Neural cell (in vitro differentiated cells): ENCODE data around the gene IRS2. TPM values are rescaled to one million over a fixed set of nuclear protein-coding genes. Genes with fewer than 3 reads are reported as not detected.

Experiments
- H2AFZ ChIP-seq: fragments of 200-600, 300-800 bp; sonication (generic), shearing (Covaris generic); 2 replicates; pipeline ENCODE4 v1.6.0; 2014; ENCODE audit warnings: low read depth, mild to moderate bottlenecking, antibody characterized with exemption, low read length, moderate library complexity
- H3F3A ChIP-seq: fragments of 200-600 bp; shearing (Covaris generic); 2 replicates; pipeline ENCODE4 v1.6.1; 2016; ENCODE audit warnings: mild to moderate bottlenecking, moderate library complexity, mixed read lengths, antibody characterized with exemption, low read length; ENCODE audit not compliant: insufficient read depth, poor library complexity, severe bottlenecking
- H3K27ac ChIP-seq: fragments of 200-600, 300-800 bp; sonication (generic), shearing (Covaris generic); 2 replicates; pipeline ENCODE4 v1.5.1; 2014; ENCODE audit warnings: mild to moderate bottlenecking, low read length, moderate library complexity
- H3K27me3 ChIP-seq: fragments of 300-800, 200-600 bp; sonication (generic), shearing (Covaris generic); 2 replicates; pipeline ENCODE4 v1.6.0; 2014; ENCODE audit warnings: mild to moderate bottlenecking, low read depth, low read length, moderate library complexity; ENCODE audit not compliant: insufficient read depth
- H3K36me3 ChIP-seq: fragments of 300-800, 200-600 bp; sonication (generic), shearing (Covaris generic); 2 replicates; pipeline ENCODE4 v1.5.1; 2014; ENCODE audit warnings: mild to moderate bottlenecking, antibody characterized with exemption, low read length, moderate library complexity; ENCODE audit not compliant: insufficient read depth
- H3K4me2 ChIP-seq: fragments of 300-800, 200-600 bp; sonication (generic), shearing (Covaris generic); 2 replicates; pipeline ENCODE4 v1.6.0; 2014; ENCODE audit warnings: mild to moderate bottlenecking, low read length
- H3K4me3 ChIP-seq: fragments of 300-800, 200-600 bp; sonication (generic), shearing (Covaris generic); 2 replicates; pipeline ENCODE4 v1.5.1; 2014; ENCODE audit warnings: mild to moderate bottlenecking, low read length, moderate library complexity
- H3K79me2 ChIP-seq: fragments of 200-600 bp; shearing (Covaris generic); replicated peaks from 2 replicates; pipeline ENCODE4 v1.6.0; 2014; ENCODE audit warnings: mild to moderate bottlenecking, low read length, moderate library complexity; ENCODE audit not compliant: insufficient read depth
- H3K9ac ChIP-seq: fragments of 300-800, 200-600 bp; sonication (generic), shearing (Covaris generic); 2 replicates; pipeline ENCODE4 v1.6.1; 2016; ENCODE audit warnings: mild to moderate bottlenecking, low read length, mixed read lengths
- H3K9me2 ChIP-seq: fragments of 200-600 bp; shearing (Covaris generic); 2 replicates; pipeline ENCODE4 v1.6.1; 2016; ENCODE audit warnings: mild to moderate bottlenecking, low read length, mixed read lengths; ENCODE audit not compliant: insufficient read depth
- H3K9me3 ChIP-seq: fragments of 200-600, 300-800 bp; sonication (generic), shearing (Covaris generic); 2 replicates; pipeline ENCODE4 v1.6.1; 2016; ENCODE audit warnings: mild to moderate bottlenecking, mixed run types, low read length, moderate library complexity, mixed read lengths
- H4K20me1 ChIP-seq: fragments of 200-600 bp; shearing (Covaris generic); 2 replicates; pipeline ENCODE4 v1.6.1; 2016; ENCODE audit warnings: mild to moderate bottlenecking, mixed run types; ENCODE audit not compliant: insufficient read depth
- EP300 ChIP-seq: fragments of 450-650 bp; conservative IDR thresholded peaks from 2 replicates; pipeline ENCODE4 v1.6.1; 2014; ENCODE audit warnings: antibody characterized with exemption, mild to moderate bottlenecking, moderate library complexity; ENCODE audit not compliant: poor library complexity, severe bottlenecking
- EZH2 ChIP-seq: fragments of 200-600, 300-800 bp; shearing (Covaris generic), sonication (generic); IDR thresholded peaks from 2 replicates; pipeline ENCODE4 v1.6.1; 2014; ENCODE audit warnings: antibody characterized with exemption, low read length, borderline replicate concordance, mild to moderate bottlenecking; ENCODE audit not compliant: insufficient read depth, poor library complexity, severe bottlenecking
- MXI1 ChIP-seq: fragments of 450-650 bp; conservative IDR thresholded peaks from 2 replicates; pipeline ENCODE4 v1.6.1; 2014; ENCODE audit warnings: antibody characterized with exemption, mild to moderate bottlenecking; ENCODE audit not compliant: poor library complexity, severe bottlenecking
- POLR2AphosphoS5 ChIP-seq: IDR thresholded peaks from 2 replicates; pipeline ENCODE4 v1.6.1; 2012
- RAD21 ChIP-seq: fragments of 450-650 bp; conservative IDR thresholded peaks from 2 replicates; pipeline ENCODE4 v1.6.1; 2014; ENCODE audit warnings: antibody characterized with exemption, mild to moderate bottlenecking, moderate library complexity
- SMC3 ChIP-seq: fragments of 450-650 bp; conservative IDR thresholded peaks from 2 replicates; pipeline ENCODE4 v1.6.1; 2014; ENCODE audit warnings: antibody characterized with exemption, mild to moderate bottlenecking, moderate library complexity; ENCODE audit not compliant: poor library complexity
- TAF1 ChIP-seq: IDR thresholded peaks from 2 replicates; pipeline ENCODE4 v1.6.1; 2012; ENCODE audit warnings: low read depth
- polyA plus RNA-seq: library from polyadenylated mRNA; depleted of rRNA; stranded (reverse); fragments of >200 nt; gene quantifications from 2 replicates; pipeline ENCODE4 v1.2.3, GENCODE V29; 2014
- TF ChIP-seq, protein P1 (sequence below): IDR thresholded peaks from 2 replicates; pipeline ENCODE4 v1.6.1; 2012; ENCODE audit warnings: borderline replicate concordance
- TF ChIP-seq, protein P2 (sequence below): fragments of 450-650 bp; IDR thresholded peaks from 2 replicates; pipeline ENCODE4 v1.5.1; 2014; ENCODE audit warnings: antibody characterized with exemption, mild to moderate bottlenecking, moderate library complexity; ENCODE audit not compliant: poor library complexity, severe bottlenecking

Gene IRS2
- polyA plus RNA-seq, 1 donor from 2014 or later: 7.1 TPM

DNA sequence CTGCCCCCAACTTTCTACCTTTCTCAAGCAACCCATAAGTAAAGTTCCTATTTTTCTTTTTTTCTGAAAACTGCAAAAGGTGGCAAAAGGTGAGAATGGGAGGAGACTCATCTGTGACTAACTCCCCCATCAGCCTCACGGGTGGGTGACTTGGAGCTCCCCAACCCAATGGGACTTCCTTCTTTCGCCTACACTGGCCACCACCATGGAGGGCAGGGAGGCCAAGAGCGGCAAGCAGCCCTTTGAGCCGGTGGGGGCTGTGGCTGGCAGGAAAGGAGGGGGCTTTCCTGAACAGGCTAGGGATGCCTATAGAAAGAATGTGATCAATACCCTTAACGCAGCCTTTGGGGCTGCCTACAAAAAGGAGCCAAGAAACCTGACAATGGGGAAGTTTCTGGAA, 16.5 kb downstream of the IRS2 start:
- Histone ChIP-seq H3K4me3 (no peak overlapping the region), H4K20me1 (no peaks in the 10 kb centered on the region), H3K79me2 (peaks cover 15% of the 10 kb centered on the region), H3K36me3 (no peaks in the 10 kb centered on the region), H3K9ac (no peak overlapping the region), H3K9me3 (no peaks in the 10 kb centered on the region), H3K4me2 (no peak overlapping the region), H3K27ac (no peak overlapping the region), H3F3A (no peaks in the 10 kb centered on the region), H3K9me2 (no peaks in the 10 kb centered on the region), H2AFZ (no peak overlapping the region), H3K27me3 (no peaks in the 10 kb centered on the region)
- TF ChIP-seq RAD21 (no peak), POLR2AphosphoS5 (no peak), EP300 (no peak), MXI1 (no peak), TAF1 (no peak)
- TF ChIP-seq, protein P1, sequence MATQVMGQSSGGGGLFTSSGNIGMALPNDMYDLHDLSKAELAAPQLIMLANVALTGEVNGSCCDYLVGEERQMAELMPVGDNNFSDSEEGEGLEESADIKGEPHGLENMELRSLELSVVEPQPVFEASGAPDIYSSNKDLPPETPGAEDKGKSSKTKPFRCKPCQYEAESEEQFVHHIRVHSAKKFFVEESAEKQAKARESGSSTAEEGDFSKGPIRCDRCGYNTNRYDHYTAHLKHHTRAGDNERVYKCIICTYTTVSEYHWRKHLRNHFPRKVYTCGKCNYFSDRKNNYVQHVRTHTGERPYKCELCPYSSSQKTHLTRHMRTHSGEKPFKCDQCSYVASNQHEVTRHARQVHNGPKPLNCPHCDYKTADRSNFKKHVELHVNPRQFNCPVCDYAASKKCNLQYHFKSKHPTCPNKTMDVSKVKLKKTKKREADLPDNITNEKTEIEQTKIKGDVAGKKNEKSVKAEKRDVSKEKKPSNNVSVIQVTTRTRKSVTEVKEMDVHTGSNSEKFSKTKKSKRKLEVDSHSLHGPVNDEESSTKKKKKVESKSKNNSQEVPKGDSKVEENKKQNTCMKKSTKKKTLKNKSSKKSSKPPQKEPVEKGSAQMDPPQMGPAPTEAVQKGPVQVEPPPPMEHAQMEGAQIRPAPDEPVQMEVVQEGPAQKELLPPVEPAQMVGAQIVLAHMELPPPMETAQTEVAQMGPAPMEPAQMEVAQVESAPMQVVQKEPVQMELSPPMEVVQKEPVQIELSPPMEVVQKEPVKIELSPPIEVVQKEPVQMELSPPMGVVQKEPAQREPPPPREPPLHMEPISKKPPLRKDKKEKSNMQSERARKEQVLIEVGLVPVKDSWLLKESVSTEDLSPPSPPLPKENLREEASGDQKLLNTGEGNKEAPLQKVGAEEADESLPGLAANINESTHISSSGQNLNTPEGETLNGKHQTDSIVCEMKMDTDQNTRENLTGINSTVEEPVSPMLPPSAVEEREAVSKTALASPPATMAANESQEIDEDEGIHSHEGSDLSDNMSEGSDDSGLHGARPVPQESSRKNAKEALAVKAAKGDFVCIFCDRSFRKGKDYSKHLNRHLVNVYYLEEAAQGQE: no peak

DNA sequence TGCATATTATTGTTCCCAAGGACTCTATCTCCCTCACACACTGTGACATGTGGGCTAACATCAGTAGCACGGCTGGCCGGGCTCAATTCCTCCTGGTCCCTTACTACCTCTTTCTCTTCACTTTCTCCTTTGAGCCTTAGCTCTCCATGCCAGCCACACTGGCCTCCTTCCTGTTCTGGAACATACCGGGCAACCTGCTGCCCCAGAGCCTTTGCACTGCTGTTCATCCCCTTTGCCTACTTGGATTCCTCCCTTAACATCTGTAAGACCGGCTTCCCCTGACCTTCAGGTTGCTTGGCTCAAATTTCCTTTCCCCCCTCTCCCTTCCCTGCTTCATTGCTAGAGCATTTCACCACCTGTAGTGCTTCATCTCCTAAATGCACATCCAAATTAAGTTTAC, 17.1 kb downstream of the IRS2 start:
- H3K9ac ChIP-seq: no peak overlapping the region
- TF ChIP-seq TAF1: no peak
- TF ChIP-seq EP300: no peak
- no peak for TF ChIP-seq MXI1
- TF ChIP-seq SMC3: no peak
- TF ChIP-seq POLR2AphosphoS5: no peak
- no peak for TF ChIP-seq RAD21
- TF ChIP-seq, protein P1: no peak
- TF ChIP-seq EZH2: no peak
- TF ChIP-seq, protein P2, sequence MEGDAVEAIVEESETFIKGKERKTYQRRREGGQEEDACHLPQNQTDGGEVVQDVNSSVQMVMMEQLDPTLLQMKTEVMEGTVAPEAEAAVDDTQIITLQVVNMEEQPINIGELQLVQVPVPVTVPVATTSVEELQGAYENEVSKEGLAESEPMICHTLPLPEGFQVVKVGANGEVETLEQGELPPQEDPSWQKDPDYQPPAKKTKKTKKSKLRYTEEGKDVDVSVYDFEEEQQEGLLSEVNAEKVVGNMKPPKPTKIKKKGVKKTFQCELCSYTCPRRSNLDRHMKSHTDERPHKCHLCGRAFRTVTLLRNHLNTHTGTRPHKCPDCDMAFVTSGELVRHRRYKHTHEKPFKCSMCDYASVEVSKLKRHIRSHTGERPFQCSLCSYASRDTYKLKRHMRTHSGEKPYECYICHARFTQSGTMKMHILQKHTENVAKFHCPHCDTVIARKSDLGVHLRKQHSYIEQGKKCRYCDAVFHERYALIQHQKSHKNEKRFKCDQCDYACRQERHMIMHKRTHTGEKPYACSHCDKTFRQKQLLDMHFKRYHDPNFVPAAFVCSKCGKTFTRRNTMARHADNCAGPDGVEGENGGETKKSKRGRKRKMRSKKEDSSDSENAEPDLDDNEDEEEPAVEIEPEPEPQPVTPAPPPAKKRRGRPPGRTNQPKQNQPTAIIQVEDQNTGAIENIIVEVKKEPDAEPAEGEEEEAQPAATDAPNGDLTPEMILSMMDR: no peak
- H3K27ac ChIP-seq: no peak overlapping the region
- no peaks in the 10 kb centered on the region for H3K27me3 ChIP-seq
- no peaks in the 10 kb centered on the region for H3F3A ChIP-seq
- no peak overlapping the region for H3K4me3 ChIP-seq
- peaks cover 17% of the 10 kb centered on the region for H3K79me2 ChIP-seq
- no peaks in the 10 kb centered on the region for H3K36me3 ChIP-seq
- H4K20me1 ChIP-seq: no peaks in the 10 kb centered on the region
- H3K9me2 ChIP-seq: no peaks in the 10 kb centered on the region
- no peak overlapping the region for H2AFZ ChIP-seq
- H3K9me3 ChIP-seq: no peaks in the 10 kb centered on the region
- H3K4me2 ChIP-seq: no peak overlapping the region
